ENCODE measurements around the gene SORCS1.

DNA sequence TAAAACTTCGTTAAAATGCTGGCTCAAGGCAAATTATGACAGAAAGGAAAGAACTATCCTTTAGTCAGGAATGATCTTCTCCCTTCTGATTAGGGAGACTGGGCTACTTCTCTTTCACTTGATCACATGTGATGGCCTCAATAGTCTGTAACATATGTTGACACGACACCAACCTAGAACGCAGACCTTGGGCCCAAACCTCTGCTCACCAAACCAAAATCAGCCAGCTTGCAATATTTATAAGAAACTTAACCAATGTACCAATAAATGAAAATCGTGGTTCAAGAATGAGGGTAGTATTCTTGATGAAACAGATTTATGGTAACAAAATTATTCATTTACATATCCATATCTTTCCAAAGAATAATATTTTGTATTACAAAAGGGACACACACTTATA, 361.6 kb downstream of the SORCS1 start:
- TF ChIP-seq CTCF (IDR thresholded peaks at IDR 0.05; ENCODE audit: low read depth, low read length, missing input control) (no peak), FOXA1 (IDR thresholded peaks at IDR 0.05) (no peak), GABPA (IDR thresholded peaks at IDR 0.05 in 1 of 2, conservative IDR thresholded peaks at IDR 0.05 in 1 of 2) (no peak), MAX (IDR thresholded peaks at IDR 0.05) (no peak)
